Gastroesophageal sphincter (tissue), 4 donors: ENCODE results near the gene XNDC1N. TPM values are rescaled to one million over a fixed set of nuclear protein-coding genes. Genes with fewer than 3 reads are reported as not detected.
"Not testable (repeated sequence)": the region's sequence is repeated elsewhere in the genome, so short reads cannot be mapped to it uniquely, and the experiment has no call there.

ENCODE experiments used
- ATAC-seq: fragments of 150-250 bp; one replicate; pipeline ENCODE4 v1.9.1; 2016; ENCODE audit warnings: mild to moderate bottlenecking, moderate library complexity
- H3K27ac ChIP-seq, 4 donors: fragments of 200-600 bp; sonication (generic) in 3 of 4; 1 replicate in 3 of 4; 2 replicates in 1 of 4; pipeline ENCODE4 v1.5.1; 2016 to 2019
- H3K27me3 ChIP-seq: fragments of 200-600 bp; sonication (generic); one replicate; pipeline ENCODE4 v1.5.1; 2019
- H3K36me3 ChIP-seq, 2 donors: fragments of 200-600 bp; sonication (generic); one replicate each; pipeline ENCODE4 v1.5.1; 2019; ENCODE audit warnings: control low read depth in 1 of 2
- H3K4me1 ChIP-seq, 3 donors: fragments of 200-600 bp; sonication (generic); 1 replicate in 2 of 3; 2 replicates in 1 of 3; pipeline ENCODE4 v1.5.1; 2016 to 2019; ENCODE audit warnings: control low read depth in 2 of 3
- H3K4me3 ChIP-seq, 2 donors: fragments of 200-600 bp; sonication (generic); one replicate each; pipeline ENCODE4 v1.5.1; 2019; ENCODE audit warnings: mild to moderate bottlenecking in 1 of 2, moderate library complexity in 1 of 2
- H3K9me3 ChIP-seq, 3 donors: fragments of 200-600 bp; sonication (generic); one replicate each; pipeline ENCODE4 v1.5.1; 2017 to 2019; ENCODE audit warnings: control low read depth in 2 of 3
- EP300 ChIP-seq: sonication (generic); formaldehyde crosslinking; IDR thresholded peaks from one replicate; pipeline ENCODE4 v1.6.1; 2017; ENCODE audit warnings: antibody characterized with exemption, mild to moderate bottlenecking
- POLR2A ChIP-seq, 2 donors: fragments of 450-650 bp; IDR thresholded peaks; one replicate each; pipeline ENCODE4 v1.6.1; 2017; ENCODE audit warnings: antibody characterized with exemption in 2 of 2, mild to moderate bottlenecking in 2 of 2, moderate library complexity in 1 of 2
- POLR2AphosphoS5 ChIP-seq: sonication (generic); formaldehyde crosslinking; IDR thresholded peaks from one replicate; pipeline ENCODE4 v1.6.1; 2017; ENCODE audit warnings: antibody characterized with exemption
- WGBS, 2 donors: methylation state at CpG; one replicate each; pipeline ENCODE4 v1.1.5; 2018; ENCODE audit warnings: low coverage in 1 of 2; 5-methylcytosine and 5-hydroxymethylcytosine counted together
- total RNA-seq, 4 donors: library from RNA; depleted of rRNA; stranded (reverse); fragments of >200 nt; gene quantifications; one replicate each; pipeline ENCODE4 v1.1.0, GENCODE V29; 2016
- TF ChIP-seq, protein P1 (sequence below), 4 experiments: fragments of 200-600 bp in 2 of 4; fragments of 450-650 bp in 2 of 4; sonication (generic) in 1 of 4; IDR thresholded peaks; one replicate each; pipeline ENCODE4 v1.5.1; 2017 to 2019; ENCODE audit warnings: antibody characterized with exemption in 4 of 4, mild to moderate bottlenecking in 2 of 4, moderate library complexity in 2 of 4

The XNDC1N gene
- total RNA-seq, 4 donors from 2014 or later: 4.7 to 27.7 (median 7.7) TPM

DNA sequence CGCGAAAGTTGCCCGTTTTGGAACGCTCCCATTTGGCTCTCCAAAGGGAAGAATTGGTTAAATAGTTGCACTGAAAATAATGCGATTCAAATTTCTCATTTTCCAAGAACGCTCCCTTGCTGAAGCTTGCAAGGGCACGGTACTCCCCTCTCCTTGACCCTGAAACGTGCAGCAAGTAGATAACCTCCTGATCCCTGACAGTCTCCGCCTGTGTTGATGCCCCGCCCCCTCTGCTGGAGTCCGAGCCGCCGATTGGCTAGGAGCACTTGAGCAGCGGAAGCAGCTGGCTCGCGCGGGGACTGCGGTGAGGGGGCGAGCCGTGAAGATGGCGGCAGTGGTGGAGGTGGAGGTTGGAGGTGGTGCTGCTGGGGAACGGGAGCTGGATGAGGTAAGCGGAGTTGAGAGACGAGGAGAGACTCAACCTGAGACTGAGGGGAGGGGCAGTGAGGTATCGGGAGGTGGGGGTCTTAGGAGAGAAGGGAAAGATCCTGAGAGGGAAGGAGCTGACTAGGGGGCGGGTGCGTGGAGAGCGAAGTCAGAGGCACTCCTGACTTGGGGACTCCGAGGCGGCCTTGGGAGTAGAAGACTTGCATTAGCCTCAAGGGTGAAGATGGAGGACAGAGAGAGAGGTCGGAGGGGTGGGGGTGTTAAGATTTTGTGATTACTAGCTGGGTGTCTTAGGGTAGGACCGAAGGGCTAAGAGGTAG lies 496 bp upstream of the XNDC1N start, which contains the start of gene RNF121:
TSS of gene RNF121 (plus strand) at position 310 of the 707 bp plus-strand sequence. CDS start at position 326, 16 bp downstream.
- peak within 1 kb of the TSS; percentile 87 to 94 for H3K4me3 ChIP-seq
- peak within 1 kb of the TSS; percentile 88 to 92 (median 90) for H3K27ac ChIP-seq
- 0 to 2% methylated on average over 6 to 19 of the region's 32 CpGs for WGBS, 2 donors
- TF ChIP-seq POLR2AphosphoS5: peak; percentile 48
- peak; percentile 21 to 29 for TF ChIP-seq POLR2A (IDR thresholded peaks at IDR 0.05)
- TF ChIP-seq, protein P1, sequence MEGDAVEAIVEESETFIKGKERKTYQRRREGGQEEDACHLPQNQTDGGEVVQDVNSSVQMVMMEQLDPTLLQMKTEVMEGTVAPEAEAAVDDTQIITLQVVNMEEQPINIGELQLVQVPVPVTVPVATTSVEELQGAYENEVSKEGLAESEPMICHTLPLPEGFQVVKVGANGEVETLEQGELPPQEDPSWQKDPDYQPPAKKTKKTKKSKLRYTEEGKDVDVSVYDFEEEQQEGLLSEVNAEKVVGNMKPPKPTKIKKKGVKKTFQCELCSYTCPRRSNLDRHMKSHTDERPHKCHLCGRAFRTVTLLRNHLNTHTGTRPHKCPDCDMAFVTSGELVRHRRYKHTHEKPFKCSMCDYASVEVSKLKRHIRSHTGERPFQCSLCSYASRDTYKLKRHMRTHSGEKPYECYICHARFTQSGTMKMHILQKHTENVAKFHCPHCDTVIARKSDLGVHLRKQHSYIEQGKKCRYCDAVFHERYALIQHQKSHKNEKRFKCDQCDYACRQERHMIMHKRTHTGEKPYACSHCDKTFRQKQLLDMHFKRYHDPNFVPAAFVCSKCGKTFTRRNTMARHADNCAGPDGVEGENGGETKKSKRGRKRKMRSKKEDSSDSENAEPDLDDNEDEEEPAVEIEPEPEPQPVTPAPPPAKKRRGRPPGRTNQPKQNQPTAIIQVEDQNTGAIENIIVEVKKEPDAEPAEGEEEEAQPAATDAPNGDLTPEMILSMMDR (IDR thresholded peaks at IDR 0.05): no peak
- TF ChIP-seq EP300: no peak
- no peaks in the 10 kb centered on the region for H3K27me3 ChIP-seq
- peaks cover 0 to 8% of the 10 kb centered on the region in 2 donors for H3K36me3 ChIP-seq
- no peaks in the 10 kb centered on the region for H3K9me3 ChIP-seq
- peaks cover 10 to 61% (median 21%) of the 10 kb centered on the region in 3 donors for H3K4me1 ChIP-seq
- peak; percentile 99 for ATAC-seq

DNA sequence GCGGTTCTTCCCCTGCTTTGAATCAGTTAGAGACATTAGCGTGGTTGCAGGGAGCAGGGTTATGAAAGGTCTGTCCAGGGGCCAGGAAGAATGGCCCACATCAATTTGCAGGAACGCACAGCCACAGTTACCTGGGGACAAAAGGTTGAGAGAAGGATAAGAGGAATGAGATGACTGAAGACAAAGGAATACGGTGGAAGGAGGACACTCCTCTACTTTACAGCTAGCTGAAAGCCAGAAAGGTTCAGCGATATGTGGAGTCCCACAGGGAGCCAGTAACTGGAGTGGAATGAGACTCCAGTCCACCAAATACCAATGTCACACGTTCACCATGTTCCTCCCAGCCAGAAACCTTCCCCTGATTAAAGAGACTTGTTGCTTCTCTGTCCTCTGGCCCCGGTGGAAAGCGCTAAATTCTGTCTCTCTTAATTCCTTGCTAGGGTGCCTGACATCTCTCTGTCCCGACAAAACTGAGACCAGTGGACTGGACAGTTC lies 10.7 kb downstream of the XNDC1N start:
- Histone ChIP-seq H3K9me3 (no peaks in the 10 kb centered on the region), H3K4me1 (no peaks in the 10 kb centered on the region), H3K36me3 (peaks cover 0 to 76% of the 10 kb centered on the region in 2 donors), H3K27ac (no peak overlapping the region), H3K27me3 (no peaks in the 10 kb centered on the region), H3K4me3 (no peak overlapping the region)
- TF ChIP-seq, protein P1 (IDR thresholded peaks at IDR 0.05): no peak
- TF ChIP-seq POLR2AphosphoS5 (no peak), EP300 (no peak), POLR2A (IDR thresholded peaks at IDR 0.05) (no peak)
- WGBS, 2 donors: 76 to 82% methylated on average over 3 to 8 of the region's 9 CpGs
- no peak for ATAC-seq

DNA sequence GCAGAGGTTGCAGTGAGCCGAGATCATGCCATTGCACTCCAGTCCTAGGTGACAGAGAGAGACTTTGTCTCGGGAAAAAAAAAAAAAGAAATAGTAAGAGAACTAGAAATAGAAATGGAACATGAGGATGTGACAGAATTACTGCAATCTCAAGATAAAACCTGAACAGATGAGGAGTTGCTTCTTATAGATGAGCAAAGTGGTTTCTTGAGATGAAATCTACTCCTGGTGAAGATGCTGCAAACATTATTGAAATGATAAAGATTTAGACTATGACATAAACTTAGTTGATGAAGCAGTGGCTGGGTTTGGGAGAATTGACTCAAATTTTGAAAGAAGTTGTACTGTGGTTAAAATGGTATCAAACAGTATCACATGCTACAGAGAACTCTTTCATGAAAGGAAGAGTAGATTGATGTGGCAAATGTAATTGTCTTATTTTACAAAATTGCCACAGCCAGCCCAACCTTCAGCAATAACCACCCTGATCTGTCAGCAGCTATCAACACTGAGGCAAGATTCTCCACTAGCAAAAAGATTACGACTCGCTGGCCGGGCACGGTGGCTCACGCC lies 13.7 kb downstream of the XNDC1N start:
- Histone ChIP-seq H3K36me3 (peaks cover 0 to 84% of the 10 kb centered on the region in 2 donors), H3K9me3 (no peaks in the 10 kb centered on the region), H3K4me3 (no peak overlapping the region), H3K27me3 (no peaks in the 10 kb centered on the region), H3K4me1 (no peaks in the 10 kb centered on the region), H3K27ac (no peak overlapping the region)
- TF ChIP-seq, protein P1 (IDR thresholded peaks at IDR 0.05): no peak
- TF ChIP-seq EP300: no peak
- 87 to 97% methylated on average over 2 to 6 of the region's 7 CpGs for WGBS, 2 donors
- no peak for ATAC-seq

DNA sequence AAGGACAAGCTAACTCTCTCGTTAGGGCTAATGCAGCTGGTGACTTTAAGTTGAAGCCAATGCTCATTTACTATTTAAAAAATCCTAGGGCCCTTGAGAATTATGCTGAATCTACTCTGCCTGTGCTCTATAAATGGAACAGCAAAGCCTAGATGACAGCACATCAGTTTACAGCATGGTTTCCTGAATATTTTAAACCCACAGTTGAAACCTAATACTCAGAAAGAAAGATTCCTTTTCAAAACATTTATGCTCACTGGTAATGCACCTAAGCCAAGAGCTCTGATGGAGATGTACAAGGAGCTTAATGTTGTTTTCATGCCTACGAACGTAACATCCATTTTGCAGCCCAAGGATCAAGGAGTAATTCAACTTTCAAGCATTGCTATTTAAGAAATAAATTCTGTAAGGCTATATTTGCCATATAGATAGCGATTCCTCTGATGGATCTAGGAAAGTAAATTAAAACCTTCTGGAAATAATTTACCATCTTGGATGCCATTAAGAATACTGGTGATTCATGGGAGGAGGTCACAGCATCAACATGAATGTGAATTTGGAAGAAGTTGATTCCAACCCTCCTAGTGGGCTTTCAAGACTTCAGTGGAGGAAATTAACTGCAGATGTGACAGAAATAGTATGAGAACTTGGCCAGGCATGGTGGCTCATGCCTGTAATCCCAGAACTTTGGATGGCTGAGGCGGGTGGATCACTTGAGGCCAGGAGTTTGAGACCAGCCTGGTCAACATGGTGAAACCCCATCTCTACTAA lies 14.5 kb downstream of the XNDC1N start:
- no peak for ATAC-seq
- Histone ChIP-seq H3K4me1 (no peaks in the 10 kb centered on the region), H3K27ac (no peak overlapping the region), H3K36me3 (peaks cover 0 to 83% of the 10 kb centered on the region in 2 donors), H3K4me3 (no peak overlapping the region), H3K27me3 (no peaks in the 10 kb centered on the region), H3K9me3 (no peaks in the 10 kb centered on the region)
- TF ChIP-seq EP300: no peak
- WGBS, 2 donors: 85 to 92% methylated on average over 4 to 5 of the region's 5 CpGs

DNA sequence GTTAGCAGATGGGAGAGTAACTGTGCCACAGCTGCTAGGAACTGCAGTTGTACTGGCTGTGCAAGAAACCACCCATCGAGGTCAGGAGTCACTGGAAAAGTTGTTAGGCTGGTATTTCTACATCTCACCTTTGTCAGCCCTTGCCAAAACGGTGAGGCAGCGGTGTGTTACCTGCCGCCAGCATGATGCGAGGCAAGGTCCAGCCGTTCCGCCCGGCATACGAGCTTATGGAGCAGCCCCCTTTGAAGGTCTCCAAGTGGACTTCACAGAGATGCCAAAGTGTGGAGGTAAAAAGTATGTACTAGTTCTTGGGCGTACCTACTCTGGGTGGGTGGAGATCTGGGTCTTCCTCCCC lies 16.4 kb downstream of the XNDC1N start:
- WGBS, 2 donors: 60 to 71% methylated on average over 1 of the region's 10 CpGs
- not testable (repeated sequence) for H3K27me3 ChIP-seq, H3K4me3 ChIP-seq, H3K9me3 ChIP-seq, H3K4me1 ChIP-seq, ATAC-seq, H3K27ac ChIP-seq
- H3K36me3 ChIP-seq: peaks cover 0 to 70% of the 10 kb centered on the region in 2 donors

DNA sequence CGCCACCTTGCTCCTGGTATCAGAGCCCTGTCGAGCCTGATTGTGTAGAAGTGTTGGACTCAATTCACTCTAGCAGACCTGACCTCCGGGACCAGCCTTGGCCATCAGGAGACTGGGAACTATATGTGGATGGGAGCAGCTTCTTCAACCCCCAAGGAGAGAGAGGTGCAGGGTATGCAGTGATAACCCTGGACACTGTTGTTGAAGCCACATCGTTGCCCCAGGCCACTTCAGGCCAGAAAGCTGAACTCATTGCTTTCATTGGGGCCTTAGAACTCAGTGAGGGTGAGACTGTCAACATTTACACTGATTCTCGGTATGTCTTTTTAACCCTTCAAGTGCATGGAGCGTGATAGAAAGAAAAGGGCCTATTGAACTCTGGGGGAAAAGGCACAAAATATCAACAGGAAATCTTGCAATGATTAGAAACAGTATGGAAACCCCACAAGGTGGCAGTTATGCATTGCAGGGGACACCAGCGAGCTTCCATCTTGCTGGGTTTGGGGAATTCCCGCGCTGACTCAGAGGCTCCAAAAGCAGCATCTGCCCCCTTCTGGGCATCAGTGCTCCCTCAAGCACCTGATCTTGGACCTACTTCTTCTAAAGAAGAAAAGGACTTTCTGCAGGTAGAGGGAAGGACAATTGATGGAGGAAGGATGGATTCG lies 16.9 kb downstream of the XNDC1N start:
- not testable (repeated sequence) for H3K9me3 ChIP-seq, H3K4me3 ChIP-seq, H3K27ac ChIP-seq, H3K4me1 ChIP-seq, ATAC-seq, H3K27me3 ChIP-seq
- H3K36me3 ChIP-seq: peaks cover 0 to 69% of the 10 kb centered on the region in 2 donors
- WGBS, 2 donors: 72 to 89% methylated on average over 3 to 5 of the region's 10 CpGs

DNA sequence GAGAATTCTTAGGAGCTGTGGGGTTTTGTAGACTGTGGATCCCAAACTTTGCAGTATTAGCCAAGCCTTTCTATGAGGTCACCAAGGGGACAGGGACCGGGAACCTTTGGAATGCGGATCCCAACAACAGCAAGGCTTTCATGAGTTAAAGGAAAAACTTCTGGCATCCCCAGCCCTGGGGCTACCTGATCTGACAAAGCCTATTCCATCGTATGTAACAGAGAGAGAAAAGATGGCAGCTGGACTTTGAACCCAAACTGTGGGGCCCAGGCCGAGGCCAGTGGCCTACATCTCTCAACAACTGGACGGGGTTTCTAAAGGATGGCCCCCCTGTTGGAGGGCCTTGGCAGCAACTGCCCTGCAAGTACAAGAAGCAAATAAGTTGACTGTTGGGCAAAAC lies 17.6 kb downstream of the XNDC1N start:
- not testable (repeated sequence) for H3K27ac ChIP-seq, H3K4me1 ChIP-seq, H3K9me3 ChIP-seq, ATAC-seq, H3K27me3 ChIP-seq, H3K4me3 ChIP-seq
- 75% methylated on average over 2 to 5 of the region's 5 CpGs for WGBS, 2 donors
- peaks cover 0 to 62% of the 10 kb centered on the region in 2 donors for H3K36me3 ChIP-seq
